ENCODE results near the gene NUPR1. TPM values are rescaled to one million over a fixed set of nuclear protein-coding genes. Genes with fewer than 3 reads are reported as not detected.

NUPR1 gene
- polyA plus RNA-seq, 1 of the 3 experiments (the other 2 are of a cell fraction), result 0.61 TPM

GRCh38 chr16:28534542-28535373, 4.0 kb downstream of the NUPR1 start:
- TF ChIP-seq NRF1 (IDR thresholded peaks at IDR 0.05; ENCODE audit: low read depth, low read length) (no peak), TCF12 (IDR thresholded peaks at IDR 0.05) (no peak), FOXM1 (IDR thresholded peaks at IDR 0.05; ENCODE audit: low read depth) (no peak), USF1 (IDR thresholded peaks at IDR 0.05; ENCODE audit: borderline replicate concordance, low read depth) (no peak), MEF2A (IDR thresholded peaks at IDR 0.05; ENCODE audit: borderline replicate concordance, low read depth) (no peak), EZH2phosphoT487 (IDR thresholded peaks at IDR 0.05; ENCODE audit: borderline replicate concordance, low read depth) (no peak), YY1 (IDR thresholded peaks at IDR 0.05; ENCODE audit: low read depth) (no peak), EP300 (IDR thresholded peaks at IDR 0.05; ENCODE audit: borderline replicate concordance in 1 of 2, low read depth in 1 of 2, low read length in 1 of 2) (no peak), FOSL2 (IDR thresholded peaks at IDR 0.05; ENCODE audit: borderline replicate concordance, low read depth) (no peak), NFIC (IDR thresholded peaks at IDR 0.05; ENCODE audit: borderline replicate concordance) (no peak), JUND (IDR thresholded peaks at IDR 0.05) (no peak), SMC3 (IDR thresholded peaks at IDR 0.05; ENCODE audit: low read depth, low read length) (no peak)
- TF ChIP-seq, protein P1, sequence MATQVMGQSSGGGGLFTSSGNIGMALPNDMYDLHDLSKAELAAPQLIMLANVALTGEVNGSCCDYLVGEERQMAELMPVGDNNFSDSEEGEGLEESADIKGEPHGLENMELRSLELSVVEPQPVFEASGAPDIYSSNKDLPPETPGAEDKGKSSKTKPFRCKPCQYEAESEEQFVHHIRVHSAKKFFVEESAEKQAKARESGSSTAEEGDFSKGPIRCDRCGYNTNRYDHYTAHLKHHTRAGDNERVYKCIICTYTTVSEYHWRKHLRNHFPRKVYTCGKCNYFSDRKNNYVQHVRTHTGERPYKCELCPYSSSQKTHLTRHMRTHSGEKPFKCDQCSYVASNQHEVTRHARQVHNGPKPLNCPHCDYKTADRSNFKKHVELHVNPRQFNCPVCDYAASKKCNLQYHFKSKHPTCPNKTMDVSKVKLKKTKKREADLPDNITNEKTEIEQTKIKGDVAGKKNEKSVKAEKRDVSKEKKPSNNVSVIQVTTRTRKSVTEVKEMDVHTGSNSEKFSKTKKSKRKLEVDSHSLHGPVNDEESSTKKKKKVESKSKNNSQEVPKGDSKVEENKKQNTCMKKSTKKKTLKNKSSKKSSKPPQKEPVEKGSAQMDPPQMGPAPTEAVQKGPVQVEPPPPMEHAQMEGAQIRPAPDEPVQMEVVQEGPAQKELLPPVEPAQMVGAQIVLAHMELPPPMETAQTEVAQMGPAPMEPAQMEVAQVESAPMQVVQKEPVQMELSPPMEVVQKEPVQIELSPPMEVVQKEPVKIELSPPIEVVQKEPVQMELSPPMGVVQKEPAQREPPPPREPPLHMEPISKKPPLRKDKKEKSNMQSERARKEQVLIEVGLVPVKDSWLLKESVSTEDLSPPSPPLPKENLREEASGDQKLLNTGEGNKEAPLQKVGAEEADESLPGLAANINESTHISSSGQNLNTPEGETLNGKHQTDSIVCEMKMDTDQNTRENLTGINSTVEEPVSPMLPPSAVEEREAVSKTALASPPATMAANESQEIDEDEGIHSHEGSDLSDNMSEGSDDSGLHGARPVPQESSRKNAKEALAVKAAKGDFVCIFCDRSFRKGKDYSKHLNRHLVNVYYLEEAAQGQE (IDR thresholded peaks at IDR 0.05; ENCODE audit: low read depth, low read length), result no peak
- TF ChIP-seq, protein P2, sequence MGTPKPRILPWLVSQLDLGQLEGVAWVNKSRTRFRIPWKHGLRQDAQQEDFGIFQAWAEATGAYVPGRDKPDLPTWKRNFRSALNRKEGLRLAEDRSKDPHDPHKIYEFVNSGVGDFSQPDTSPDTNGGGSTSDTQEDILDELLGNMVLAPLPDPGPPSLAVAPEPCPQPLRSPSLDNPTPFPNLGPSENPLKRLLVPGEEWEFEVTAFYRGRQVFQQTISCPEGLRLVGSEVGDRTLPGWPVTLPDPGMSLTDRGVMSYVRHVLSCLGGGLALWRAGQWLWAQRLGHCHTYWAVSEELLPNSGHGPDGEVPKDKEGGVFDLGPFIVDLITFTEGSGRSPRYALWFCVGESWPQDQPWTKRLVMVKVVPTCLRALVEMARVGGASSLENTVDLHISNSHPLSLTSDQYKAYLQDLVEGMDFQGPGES (IDR thresholded peaks at IDR 0.05; ENCODE audit: low read depth, low read length), result no peak
- TF ChIP-seq, protein P3, sequence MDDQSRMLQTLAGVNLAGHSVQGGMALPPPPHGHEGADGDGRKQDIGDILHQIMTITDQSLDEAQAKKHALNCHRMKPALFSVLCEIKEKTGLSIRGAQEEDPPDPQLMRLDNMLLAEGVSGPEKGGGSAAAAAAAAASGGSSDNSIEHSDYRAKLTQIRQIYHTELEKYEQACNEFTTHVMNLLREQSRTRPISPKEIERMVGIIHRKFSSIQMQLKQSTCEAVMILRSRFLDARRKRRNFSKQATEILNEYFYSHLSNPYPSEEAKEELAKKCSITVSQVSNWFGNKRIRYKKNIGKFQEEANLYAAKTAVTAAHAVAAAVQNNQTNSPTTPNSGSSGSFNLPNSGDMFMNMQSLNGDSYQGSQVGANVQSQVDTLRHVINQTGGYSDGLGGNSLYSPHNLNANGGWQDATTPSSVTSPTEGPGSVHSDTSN (IDR thresholded peaks at IDR 0.05), result no peak
- no peak overlapping the region for H2AFZ ChIP-seq (ENCODE audit: low read depth)
- CTCF ChIA-PET, result interaction anchor here (1.3 kb wide), 1 partner anchor 14 kb away, joined by 3 read pairs; no protein-coding TSS in a partner anchor

More at GRCh38 chr16:28534542-28535373, 4.0 kb downstream of the NUPR1 start:
- Histone ChIP-seq H3K79me2 (ENCODE audit: insufficient read depth) (no peaks in the 10 kb centered on the region), H3K27me3 (ENCODE audit: insufficient read depth) (no peaks in the 10 kb centered on the region), H3K4me3 (ENCODE audit: low read depth in 2 of 2, low read length in 1 of 2) (no peak overlapping the region), H3K27ac (ENCODE audit: low read depth in 2 of 2, low read length in 1 of 2) (no peak overlapping the region), H3K9me3 (no peaks in the 10 kb centered on the region), H3K9me2 (no peaks in the 10 kb centered on the region), H3K4me1 (ENCODE audit: control insufficient read depth in 1 of 2, insufficient read depth in 2 of 2, low read depth in 1 of 2, low read length in 1 of 2) (no peaks in the 10 kb centered on the region), H4K20me1 (ENCODE audit: insufficient read depth) (no peaks in the 10 kb centered on the region), H3K4me2 (no peak overlapping the region), H3F3A (replicated peaks; ENCODE audit: insufficient read depth) (no peaks in the 10 kb centered on the region), H3K36me3 (replicated peaks in 1 of 2; ENCODE audit: control insufficient read depth in 1 of 2, insufficient read depth in 2 of 2, low read length in 1 of 2) (no peaks in the 10 kb centered on the region), H3K9ac (no peak overlapping the region)
- 64% methylated on average over 5 of the region's 5 CpGs for WGBS (ENCODE audit: low lambda C conversion rate)
- POLR2A ChIA-PET, result no interaction called here
- no peak for DNase-seq

All from SK-N-SH (cell line).